ENCODE results near the gene OCEL1.

OCEL1 gene

DNA sequence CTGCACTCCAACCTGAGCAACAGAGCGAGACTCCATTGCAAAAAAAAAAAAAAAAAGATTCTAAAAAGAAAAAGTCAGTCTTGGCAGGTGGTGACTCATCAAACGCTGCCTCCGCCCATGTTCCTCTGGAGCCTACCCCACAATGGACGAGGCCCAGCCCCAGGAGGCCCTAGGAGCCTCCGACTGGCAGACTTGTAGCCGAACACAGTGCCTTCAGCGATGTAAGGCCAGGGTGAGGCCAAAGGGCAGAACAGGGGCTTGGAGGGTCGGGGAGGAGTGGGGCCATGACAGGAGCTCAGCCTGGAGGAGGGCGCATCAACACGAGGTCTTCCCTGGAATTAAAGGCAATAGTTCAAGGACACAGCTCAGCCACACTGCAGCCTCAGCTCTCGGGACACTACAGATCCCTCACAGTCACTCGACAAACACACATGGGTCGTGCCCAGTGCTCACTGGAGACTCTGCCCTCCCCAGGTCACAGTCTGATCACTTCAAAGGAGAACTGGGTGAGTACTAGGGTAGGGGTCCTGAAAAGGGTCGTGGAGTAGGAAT lies 5.7 kb upstream of the OCEL1 start:
- peaks cover 25% of the 10 kb centered on the region for H3K36me3 Mint-ChIP-seq (ENCODE audit: low read depth)
- no peak overlapping the region for H3K27ac Mint-ChIP-seq
- no peaks in the 10 kb centered on the region for H3K9me3 Mint-ChIP-seq
- H3K27me3 Mint-ChIP-seq (ENCODE audit: low read depth) = no peaks in the 10 kb centered on the region
- TF ChIP-seq, protein P1, sequence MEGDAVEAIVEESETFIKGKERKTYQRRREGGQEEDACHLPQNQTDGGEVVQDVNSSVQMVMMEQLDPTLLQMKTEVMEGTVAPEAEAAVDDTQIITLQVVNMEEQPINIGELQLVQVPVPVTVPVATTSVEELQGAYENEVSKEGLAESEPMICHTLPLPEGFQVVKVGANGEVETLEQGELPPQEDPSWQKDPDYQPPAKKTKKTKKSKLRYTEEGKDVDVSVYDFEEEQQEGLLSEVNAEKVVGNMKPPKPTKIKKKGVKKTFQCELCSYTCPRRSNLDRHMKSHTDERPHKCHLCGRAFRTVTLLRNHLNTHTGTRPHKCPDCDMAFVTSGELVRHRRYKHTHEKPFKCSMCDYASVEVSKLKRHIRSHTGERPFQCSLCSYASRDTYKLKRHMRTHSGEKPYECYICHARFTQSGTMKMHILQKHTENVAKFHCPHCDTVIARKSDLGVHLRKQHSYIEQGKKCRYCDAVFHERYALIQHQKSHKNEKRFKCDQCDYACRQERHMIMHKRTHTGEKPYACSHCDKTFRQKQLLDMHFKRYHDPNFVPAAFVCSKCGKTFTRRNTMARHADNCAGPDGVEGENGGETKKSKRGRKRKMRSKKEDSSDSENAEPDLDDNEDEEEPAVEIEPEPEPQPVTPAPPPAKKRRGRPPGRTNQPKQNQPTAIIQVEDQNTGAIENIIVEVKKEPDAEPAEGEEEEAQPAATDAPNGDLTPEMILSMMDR (IDR thresholded peaks at IDR 0.05; ENCODE audit: unreplicated experiment in 3 of 3) = no peak
- no peak overlapping the region for H3K4me3 Mint-ChIP-seq
- H3K4me1 Mint-ChIP-seq = peaks cover under 1% of the 10 kb centered on the region

DNA sequence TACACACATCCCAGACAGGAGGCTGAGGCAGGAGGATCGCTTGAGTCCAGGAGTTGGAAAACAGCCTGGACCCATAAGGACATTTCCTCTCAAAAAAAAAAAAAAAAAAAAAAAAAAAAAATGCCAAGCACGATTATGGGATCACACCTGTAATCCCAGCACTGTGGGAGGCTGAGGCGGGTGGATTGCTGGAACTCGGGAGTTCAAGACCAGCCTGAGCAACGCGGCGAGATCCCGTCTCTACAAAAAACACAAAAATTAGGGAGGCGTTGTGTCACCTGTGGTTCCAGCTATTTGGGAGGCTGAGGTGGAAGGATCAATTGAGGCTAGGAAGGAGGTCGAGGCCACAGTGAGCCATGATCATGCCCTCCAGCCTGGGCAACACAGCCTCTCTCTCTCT lies 973 bp upstream of the OCEL1 start:
- H3K27me3 Mint-ChIP-seq (ENCODE audit: low read depth) = no peaks in the 10 kb centered on the region
- H3K4me1 Mint-ChIP-seq = peaks cover 4% of the 10 kb centered on the region
- H3K9me3 Mint-ChIP-seq = no peaks in the 10 kb centered on the region
- TF ChIP-seq, protein P1 (IDR thresholded peaks at IDR 0.05; ENCODE audit: unreplicated experiment in 3 of 3) = no peak
- no peak overlapping the region for H3K27ac Mint-ChIP-seq
- H3K4me3 Mint-ChIP-seq = peak overlapping the region; percentile 58 to 65 (median 58)
- peaks cover 6% of the 10 kb centered on the region for H3K36me3 Mint-ChIP-seq (ENCODE audit: low read depth)

DNA sequence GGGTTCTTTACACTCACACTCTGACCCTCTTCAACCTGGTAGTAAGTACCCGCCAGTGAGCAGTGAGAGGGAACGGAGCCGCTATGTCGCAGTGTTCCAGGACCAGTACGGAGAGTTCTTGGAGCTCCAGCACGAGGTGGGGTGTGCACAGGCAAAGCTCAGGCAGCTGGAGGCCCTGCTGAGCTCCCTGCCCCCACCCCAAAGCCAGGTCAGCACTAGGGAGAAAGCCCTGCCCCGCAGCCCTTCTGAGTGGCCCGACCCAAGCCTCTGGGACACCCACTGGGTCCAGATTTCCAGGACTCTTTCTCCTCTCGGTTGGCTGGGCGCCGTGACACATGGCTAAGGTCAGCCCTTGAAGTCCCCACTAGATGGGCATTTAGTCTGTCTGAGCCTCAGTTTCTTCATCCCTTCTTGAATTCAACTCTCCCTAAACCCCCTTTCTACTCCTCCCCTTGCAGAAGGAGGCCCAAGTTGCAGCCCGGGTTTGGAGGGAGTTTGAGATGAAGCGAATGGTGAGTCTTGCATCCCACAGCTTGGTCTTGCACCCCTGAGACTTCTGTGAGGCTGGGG lies 1.9 kb downstream of the OCEL1 start:
- Mint-ChIP-seq H3K4me3 (peak overlapping the region in 2 of 3 experiments; percentile 14 to 27), H3K9me3 (no peaks in the 10 kb centered on the region), H3K27ac (no peak overlapping the region), H3K36me3 (ENCODE audit: low read depth) (peaks cover 24% of the 10 kb centered on the region), H3K4me1 (peaks cover 4% of the 10 kb centered on the region), H3K27me3 (ENCODE audit: low read depth) (no peaks in the 10 kb centered on the region)
- TF ChIP-seq, protein P1 (IDR thresholded peaks at IDR 0.05; ENCODE audit: unreplicated experiment in 3 of 3) = no peak

DNA sequence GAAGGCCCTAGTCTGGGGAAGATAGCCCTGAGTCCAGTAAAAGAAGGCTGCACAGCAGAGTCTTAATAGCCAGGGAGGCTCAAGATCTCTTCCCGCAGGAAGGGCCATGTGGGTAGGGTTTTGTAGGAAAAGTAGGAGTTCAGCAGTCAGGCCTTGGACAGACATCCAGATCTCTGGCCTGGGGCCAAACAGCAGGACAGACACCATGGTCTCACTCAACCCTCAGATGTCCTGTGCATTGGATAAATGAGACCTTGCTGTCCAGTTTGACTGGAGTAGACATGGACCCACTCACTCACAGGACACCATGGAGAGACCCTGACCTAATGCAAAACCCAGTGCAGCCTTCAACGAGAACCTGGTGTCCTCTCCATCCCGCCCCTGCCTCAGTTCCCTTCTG lies 3.9 kb downstream of the OCEL1 start:
- H3K36me3 Mint-ChIP-seq (ENCODE audit: low read depth) = peaks cover 30% of the 10 kb centered on the region
- TF ChIP-seq, protein P1 (IDR thresholded peaks at IDR 0.05; ENCODE audit: unreplicated experiment in 3 of 3) = no peak
- H3K4me3 Mint-ChIP-seq = no peak overlapping the region
- H3K4me1 Mint-ChIP-seq = peaks cover 4% of the 10 kb centered on the region
- H3K9me3 Mint-ChIP-seq = no peaks in the 10 kb centered on the region
- H3K27ac Mint-ChIP-seq = no peak overlapping the region
- no peaks in the 10 kb centered on the region for H3K27me3 Mint-ChIP-seq (ENCODE audit: low read depth)

DNA sequence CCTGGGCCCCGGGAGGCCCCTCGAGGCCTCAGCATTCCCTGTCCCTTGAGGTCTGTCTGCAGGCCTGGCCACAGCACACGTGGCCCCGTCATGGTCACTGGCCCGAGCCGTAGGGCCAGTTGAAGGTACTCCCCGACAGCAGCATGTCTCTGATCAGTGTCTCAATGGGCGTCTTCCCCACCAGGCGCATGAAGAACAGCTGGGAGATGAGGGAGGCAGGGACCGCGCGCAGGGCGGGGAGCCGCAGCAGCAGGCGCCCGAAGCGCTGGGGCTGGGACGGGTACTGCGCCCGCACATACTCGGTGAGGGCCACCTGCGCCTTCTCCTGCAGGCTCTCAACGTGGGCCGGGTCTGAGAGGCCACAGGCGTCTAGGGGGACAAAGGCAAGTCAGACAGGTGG lies 6.2 kb downstream of the OCEL1 start:
- TF ChIP-seq, protein P1 (IDR thresholded peaks at IDR 0.05; ENCODE audit: unreplicated experiment in 3 of 3) = no peak
- peaks cover 30% of the 10 kb centered on the region for H3K36me3 Mint-ChIP-seq (ENCODE audit: low read depth)
- no peak overlapping the region for H3K27ac Mint-ChIP-seq

DNA sequence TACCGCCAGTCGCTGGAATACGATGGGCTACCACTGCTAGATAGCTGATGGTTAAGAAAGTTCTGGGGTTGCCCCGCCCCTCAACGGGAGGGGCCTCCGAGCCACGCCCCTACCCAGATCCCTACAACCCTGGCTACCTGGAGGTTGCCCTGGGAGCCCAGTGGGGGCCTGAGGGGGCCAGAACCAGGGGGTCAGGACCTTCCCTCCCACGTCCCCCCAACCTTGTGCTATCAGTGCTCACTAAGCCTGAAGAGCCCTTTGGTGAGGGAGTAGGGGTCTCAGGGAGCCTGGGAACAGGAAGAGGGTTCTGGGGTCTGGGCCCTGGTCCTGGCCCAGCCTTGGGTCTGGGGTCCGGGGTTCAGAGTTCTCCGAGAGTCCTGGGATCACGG lies 8.9 kb downstream of the OCEL1 start:
- H3K4me1 Mint-ChIP-seq = peaks cover 7% of the 10 kb centered on the region
- TF ChIP-seq, protein P1 (IDR thresholded peaks at IDR 0.05; ENCODE audit: unreplicated experiment in 3 of 3) = no peak
- H3K27ac Mint-ChIP-seq = no peak overlapping the region
- peak overlapping the region in 2 of 3 experiments; percentile 56 to 76 for H3K4me3 Mint-ChIP-seq
- H3K27me3 Mint-ChIP-seq (ENCODE audit: low read depth) = no peaks in the 10 kb centered on the region
- no peaks in the 10 kb centered on the region for H3K9me3 Mint-ChIP-seq
- peaks cover 36% of the 10 kb centered on the region for H3K36me3 Mint-ChIP-seq (ENCODE audit: low read depth)

More for the DNA sequence above, 6.2 kb downstream of the OCEL1 start:
- Mint-ChIP-seq H3K9me3 (no peaks in the 10 kb centered on the region), H3K4me1 (no peaks in the 10 kb centered on the region), H3K27me3 (ENCODE audit: low read depth) (no peaks in the 10 kb centered on the region), H3K4me3 (no peak overlapping the region)
